ENCODE results near the gene GPI. TPM values are rescaled to one million over a fixed set of nuclear protein-coding genes. Genes with fewer than 3 reads are reported as not detected.
"Not testable (repeated sequence)": the region's sequence is repeated elsewhere in the genome, so short reads cannot be mapped to it uniquely, and the experiment has no call there.

Gene GPI
- 103 TPM for total RNA-seq

DNA sequence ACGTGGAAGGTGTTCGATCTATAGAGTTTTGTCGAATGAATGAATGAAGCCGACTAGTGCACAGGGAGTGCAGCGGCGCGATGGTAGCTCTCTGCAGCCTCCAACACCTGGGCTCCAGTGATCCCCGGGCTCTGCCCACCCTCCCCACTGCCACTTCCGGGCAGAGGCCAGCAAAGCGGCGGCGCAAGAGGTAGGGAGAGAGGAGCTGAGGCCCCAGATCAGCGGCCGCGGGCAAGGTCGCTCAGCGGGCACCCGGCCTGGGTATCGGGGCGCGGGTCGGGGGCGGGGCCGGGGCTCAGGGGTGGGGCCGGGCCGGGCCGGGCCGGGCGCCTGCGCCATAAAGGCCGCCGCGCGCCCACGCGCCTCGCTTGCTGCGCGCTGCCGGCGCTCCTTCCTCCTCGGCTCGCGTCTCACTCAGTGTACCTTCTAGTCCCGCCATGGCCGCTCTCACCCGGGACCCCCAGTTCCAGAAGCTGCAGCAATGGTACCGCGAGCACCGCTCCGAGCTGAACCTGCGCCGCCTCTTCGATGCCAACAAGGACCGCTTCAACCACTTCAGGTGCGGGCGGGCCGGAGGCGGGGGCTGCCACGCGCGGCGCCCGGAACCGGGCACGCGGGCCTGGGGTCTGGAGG lies at the start of gene GPI:
GPI (plus strand) TSS at position 367 of the 633 bp plus-strand sequence; CDS start at position 438, 71 bp downstream.
- DNase-seq, result peak; percentile 80

DNA sequence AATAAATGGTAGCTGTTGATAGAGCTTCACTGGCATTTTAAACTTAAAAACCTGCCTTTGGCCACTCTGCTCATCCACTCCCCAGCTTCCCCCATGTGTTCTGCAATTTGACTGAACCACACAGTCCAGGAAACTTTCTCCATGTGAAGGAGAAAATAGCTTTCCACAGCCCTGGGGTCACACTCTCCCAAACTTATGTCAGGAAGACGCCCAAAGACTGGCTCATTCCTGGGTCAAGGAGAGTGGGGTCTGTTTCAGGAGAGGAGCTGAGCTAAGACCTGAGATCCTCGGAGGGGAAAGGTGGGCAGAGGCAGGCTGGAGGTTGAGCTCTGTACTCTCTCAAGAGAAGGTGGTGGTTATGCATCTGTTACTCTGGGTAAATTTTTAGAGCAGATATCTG lies 48.7 kb upstream of the GPI start:
- no peak for DNase-seq

DNA sequence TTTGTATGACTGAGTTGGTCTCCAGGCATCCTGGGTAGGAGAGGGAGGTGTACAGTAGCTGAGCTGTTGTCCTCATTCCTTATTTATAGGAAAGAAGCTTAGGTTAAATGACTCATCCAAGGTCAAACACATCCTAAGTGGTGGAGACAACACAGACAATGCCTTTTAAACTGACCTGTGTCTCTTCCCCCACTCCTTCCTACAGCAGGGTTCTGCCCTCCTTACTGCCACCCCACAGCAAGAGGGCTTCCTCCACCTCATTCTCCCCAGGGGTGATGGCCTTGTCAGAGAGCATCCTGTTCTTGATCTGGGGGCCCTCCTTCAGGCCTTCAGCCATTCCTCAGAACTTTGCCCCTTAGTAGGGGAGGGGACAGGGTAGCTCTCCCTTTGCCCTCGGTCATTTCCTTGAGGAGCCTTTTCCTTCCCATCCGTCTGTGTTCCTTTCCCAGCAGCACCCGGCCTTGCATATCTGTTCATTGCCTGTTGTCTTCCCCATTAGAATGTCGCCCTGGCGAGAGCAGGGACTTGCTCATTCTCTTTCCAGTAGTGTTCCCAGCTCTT lies 48.2 kb upstream of the GPI start:
- DNase-seq, result no peak

DNA sequence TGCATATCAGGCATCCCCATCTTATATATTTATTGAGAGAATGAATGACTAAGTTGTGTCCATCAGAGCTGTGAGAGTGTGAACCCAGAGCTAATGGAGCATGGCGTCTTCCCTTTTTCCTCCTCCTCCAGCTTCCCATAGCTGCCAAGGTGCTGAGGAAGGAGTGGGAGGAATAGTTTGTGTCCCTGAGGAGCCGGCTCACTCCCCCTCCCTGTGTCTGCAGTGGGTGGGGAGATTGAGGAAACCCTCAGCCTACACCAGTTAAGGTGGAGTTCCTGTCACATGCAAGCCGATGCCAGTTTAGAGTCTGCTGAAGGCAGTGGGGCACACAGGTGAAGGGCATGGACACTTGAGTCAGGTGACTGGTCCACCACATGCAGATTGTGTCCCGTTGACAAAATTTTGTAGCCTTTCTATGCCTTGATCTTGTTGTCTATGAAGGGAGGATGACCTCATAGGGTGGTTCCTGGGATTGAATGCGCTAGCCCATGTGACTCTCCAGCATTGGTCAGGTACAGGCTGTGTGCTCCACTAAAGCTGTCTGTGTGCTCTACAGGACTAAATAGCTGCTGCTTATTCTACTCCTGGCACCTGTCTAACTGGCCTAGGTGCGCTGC lies 47.6 kb upstream of the GPI start:
- no peak for DNase-seq

DNA sequence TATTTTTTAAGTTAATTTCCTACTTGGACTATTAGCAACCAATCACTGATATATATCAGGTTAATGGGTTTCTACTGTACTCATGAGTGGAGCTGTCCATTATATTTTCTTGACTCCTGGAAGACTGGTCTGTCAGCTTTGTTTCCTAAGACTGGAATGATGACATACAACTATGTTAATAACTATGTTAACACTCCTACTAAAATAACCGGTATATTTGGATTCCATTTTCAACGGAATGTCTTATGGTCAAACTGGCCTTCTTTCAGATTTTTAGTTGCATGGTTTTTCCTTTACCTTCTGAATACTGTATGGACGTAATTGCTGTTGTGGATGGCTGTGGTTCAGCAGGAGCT lies 45.8 kb upstream of the GPI start:
- no peak for DNase-seq

DNA sequence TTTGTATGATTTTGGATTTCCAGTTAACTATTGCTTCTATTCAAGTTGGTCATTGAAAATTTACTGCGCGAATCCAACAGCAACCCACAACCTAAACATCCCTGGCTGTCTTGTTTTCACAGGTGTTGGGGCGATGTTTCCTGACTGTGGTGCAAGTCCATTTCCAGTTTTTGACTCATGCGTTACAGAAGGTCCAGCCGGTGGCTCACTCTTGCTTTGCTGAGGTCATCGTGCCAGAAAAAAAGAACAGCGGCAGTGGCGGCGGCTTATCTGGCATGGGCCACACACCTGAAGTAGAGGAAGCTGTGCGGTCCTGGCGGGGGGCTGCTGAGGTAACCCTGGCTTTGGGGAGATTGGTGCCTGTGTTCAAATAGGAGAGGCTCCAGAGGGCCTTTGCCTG lies 45.2 kb upstream of the GPI start:
- no peak for DNase-seq

DNA sequence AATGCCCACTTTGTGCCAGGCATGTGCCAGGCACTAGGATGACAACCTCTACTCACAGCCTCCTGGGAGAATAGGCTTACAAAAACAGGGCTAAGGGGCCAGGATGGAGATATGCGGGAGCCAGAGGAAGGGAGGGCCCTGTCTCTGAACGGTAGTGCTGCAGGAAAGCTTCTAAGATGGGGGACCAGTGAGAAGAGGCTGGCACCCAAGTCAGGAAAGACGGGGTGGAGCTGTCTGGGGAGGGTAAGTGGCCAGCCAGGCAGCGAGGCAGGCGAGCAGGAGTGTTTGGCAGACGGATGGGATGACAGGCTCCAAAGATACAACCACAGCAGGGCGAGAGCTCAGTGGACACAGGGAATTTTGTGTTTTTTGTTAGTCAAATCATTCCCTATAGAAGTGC lies 44.7 kb upstream of the GPI start:
- DNase-seq, result no peak

DNA sequence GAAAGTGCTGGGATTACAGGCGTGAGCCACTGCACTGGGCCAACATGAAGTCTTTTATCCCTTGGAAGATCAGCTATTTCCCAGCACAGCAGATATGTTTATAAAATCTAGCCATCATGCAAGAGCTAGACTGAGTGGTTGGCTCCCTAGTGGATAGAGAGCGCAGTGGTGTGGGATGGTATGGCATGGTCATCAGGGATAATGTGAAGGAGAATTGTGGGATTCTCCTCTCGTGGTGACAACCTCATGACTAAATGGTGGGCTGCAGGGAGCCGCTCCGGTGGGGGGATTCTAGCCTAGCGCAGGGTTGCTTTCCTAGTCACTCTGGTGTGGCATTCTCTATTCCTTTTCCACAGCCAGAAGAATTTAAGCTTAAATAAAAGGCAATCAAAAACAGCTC lies 43.3 kb upstream of the GPI start:
- DNase-seq, result no peak

DNA sequence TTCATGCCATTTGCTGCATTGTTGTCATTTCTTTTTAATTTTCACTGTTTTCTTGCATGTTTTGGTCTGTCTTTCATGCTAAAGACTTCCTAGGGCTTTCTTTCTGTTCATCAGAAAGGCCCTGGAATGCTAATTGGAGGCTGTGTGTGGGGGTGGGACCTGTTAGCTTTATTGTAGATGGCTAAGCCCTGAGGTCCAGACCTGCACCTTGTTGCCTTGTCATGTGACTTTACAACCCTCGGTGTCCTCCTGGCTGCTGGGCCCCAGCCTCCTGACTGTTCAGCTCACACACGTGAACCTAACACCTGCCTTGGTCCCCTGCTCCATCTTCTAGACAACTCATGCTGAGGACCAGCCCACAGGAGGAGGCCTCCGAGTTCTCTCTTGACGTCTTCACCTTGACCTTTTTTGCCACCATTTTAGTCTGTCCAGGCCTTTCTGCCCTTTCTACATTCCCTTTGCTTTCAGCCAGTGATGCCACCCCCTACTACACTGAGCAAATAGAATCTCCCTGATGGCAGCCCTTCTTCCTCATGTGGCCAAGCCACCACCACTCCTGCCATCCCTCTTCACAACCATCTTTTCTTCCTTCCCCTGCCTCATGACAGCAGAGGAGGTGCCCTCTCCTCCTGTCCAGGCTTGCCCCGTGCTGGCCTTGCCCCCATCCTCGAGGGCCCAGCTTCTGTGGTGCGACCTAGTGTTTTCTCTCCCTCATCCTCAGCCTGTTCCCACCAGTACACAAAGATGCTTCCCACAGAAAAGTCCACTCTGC lies 41.4 kb upstream of the GPI start:
- DNase-seq, result no peak

DNA sequence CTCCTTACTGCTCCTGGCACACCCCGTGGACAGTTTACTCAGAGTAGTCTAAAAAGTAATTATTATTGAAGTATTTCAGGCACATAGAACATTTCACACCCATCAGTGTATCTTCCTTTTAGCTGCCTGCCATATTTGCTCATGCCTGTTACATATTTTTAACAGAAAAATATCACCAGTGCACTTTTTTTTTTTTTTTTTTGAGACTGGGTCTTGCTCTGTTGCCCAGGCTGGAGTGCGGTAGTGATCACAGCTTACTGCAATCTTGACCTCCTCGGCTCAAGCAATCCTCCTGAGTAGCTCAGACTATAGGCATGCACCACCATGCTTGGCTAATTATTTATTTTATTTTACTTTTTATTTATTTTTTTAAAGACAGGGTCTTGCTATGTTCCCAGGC lies 40.7 kb upstream of the GPI start:
- no peak for DNase-seq

DNA sequence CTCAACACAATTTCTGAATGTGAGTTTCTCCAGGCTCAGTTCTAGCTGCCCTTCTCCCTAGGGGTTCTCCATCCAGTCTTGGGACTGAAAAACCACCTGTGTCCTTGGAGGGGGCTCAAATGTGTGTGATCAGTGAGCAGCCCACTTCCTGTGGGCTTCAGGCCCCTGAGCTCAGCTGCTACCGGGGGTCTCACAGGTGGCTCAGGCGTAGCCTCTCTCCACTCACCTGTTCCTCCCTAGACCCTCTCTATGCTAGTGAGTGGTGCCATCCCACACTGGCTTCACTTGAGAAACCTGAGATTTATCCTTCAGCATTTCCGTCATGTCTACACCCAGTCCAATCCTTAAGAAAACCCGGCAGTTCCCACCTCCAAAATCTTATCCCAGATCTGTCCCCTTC lies 39.8 kb upstream of the GPI start:
- DNase-seq, result no peak

DNA sequence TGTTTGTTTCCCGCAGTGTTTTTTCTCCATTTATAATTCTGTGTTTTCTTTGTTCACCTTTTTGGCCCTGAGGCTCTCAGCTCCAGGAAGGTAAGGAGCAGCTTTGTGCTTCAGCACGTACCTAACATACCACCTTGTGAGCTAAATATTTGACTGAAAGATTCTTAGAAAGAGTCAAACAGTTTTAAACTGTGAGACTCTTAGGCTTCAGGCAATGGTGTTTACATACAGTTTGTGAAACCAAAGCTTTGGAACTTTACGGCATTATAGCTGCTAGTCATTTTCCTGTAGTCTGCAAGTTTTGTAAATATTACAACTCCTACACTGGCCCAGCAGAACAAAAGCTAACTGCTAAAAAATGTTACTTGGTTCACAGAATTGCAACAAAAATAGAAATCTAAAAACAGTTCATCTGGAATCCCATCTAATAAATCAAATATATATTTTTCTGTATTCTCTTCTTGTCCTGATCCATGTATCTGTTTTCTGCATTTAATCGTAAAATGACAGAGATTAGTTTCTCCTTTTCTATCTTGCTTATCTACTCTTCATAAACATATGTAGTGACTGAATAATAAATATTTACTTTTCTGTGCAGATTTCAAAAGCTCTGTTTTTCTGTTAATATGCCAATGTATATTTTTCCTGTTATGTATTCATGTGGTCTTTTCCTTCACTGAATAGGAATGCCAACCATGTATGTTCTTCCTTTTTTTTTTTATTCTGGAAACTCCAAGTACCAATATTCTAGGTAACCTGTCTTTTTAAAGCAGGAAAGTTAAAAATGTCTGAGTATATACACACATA lies 38.8 kb upstream of the GPI start:
- DNase-seq, result no peak

DNA sequence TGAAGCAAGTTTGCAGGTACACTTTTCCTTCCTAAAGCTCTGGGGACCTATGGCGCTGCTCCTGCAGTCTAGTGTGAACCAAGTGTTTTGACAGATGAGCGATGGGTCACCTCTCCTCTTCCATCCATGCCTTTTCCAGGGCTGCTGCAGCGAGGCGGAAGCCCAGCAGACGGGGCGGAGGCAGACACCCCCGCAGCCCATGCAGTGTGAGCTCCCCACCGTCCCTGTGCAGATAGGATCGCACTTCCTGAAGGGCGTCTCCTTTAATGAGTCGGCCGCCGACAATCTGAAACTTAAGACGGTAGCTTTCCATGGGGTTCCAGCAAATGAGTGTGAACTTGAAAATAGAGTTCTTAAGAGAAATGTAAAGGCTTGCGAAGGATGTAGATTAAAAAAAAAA lies 37.1 kb upstream of the GPI start:
- no peak for DNase-seq

DNA sequence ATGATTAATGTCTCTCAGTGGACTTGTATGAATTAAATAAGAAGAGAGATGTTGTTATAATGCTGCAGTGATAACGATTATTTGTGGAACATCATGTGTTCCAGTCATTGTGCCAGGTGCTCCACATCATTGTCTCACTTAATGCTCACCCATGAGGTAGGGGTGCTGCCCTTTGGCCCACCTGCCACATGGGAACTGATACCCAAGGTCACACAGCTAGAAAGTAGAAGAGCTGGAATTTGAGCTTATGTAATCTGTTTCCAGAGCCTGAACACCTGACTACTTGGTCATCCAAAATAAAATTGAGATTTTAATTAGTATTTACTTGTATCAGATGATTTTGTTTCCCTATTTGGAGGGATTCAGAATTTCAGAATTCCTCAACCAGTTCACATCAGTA lies 36.0 kb upstream of the GPI start:
- DNase-seq, result no peak

DNA sequence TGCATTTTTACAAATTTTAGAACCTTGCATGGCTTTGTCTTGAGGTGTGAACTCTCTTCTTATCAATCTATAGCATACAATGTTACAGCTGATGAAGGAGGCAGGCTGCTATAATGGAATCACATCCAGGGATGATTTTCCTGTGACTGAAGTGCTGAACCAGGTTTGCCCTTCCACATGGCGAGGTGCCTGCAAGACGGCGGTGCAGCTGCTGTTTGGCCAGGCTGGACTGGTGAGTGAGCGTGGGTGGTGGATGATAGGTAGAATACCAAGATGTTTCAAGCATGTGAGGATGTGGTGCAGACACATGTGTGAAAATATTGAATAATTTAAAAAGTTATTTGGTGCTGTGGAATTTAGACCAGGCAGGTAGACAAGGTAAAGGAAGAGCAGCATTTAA lies 34.9 kb upstream of the GPI start:
- DNase-seq, result no peak

DNA sequence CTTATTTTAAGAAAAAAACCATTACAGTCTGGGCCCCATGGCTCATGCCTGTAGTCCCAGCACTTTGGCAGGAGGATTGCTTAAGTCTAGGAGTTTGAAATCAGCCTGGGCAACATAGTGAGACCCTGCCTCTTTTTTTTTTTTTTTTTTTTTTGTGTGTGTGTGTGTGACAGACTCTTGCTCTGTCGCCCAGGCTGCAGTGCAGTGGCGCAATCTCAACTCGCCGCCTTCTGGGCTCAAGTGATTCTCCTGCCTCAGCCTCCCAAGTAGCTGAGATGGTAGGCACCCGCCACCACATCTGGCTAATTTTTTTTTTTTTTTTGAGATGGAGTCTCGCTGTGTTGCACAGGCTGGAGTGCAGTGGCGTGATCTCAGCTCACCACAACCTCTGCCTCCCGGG lies 34.4 kb upstream of the GPI start:
- not testable (repeated sequence) for DNase-seq

DNA sequence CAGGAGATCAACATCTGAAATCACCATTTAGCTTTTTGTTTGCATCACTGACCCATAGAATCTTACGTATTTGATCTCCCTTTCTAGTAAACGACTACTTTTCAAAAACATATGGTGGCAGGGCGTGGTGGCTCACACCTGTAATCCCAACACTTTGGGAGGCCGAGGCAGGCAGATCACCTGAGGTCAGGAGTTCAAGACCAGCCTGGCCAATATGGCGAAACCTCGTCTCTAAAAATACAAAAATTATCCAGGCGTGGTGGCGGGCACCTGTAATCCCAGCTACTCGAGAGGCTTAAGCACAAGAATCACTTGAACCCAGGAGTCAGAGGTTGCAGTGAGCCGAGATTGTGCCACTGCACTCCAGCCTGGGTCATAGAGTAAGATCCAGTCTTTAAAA lies 33.4 kb upstream of the GPI start:
- not testable (repeated sequence) for DNase-seq

DNA sequence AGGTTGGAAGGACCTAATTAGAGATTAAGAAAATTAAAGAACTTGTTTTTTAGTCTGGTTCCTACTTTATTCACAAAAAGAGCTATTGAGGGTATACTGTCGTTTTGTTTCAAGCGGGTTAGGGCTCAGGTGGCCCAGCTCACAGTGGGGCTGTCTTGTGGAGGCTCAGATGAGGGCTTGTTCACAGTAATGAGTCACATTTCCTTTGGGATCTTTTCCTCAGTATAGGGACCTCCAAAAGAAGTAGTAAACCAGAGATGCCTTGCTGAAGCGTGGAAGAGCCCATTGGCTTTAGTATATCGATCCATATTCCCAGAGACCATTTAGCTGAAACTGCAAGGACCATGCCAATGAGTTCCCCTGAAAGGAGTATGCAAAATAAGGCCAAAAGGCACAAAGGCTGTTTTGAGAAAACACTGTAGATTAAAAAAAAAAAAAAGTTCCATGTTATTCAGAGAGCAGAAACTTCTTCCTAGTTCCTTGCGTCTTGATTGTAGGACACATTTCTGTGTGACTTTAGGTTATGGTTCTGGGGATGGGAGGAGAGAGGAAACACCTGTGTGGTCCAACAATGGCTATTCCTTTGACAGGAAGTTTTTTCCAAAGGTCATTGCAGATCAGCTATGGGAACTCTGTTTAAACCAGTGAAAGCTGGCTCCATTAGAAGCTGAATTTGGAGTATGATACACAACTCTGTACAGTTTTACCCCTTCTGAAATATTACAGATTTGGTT lies 32.8 kb upstream of the GPI start:
- DNase-seq, result no peak

DNA sequence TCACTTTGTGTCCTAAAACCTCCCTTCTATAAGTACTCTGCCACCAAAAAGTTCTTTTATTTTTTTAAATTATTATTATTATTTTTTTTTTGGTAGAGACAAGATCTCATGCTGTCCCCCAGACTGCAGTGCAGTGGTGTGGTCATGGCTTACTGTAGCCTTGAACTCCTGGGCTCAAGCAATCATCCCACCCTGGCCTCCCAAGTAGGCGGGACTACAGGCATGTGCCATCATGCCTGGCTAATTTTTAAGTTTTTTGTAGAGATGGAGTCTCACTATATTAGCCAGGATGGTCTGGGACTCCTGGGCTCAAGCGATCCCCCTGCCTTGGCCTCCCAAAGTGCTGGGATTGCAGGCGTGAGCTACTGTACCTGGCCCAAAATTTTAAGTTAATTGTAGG lies 29.1 kb upstream of the GPI start:
- no peak for DNase-seq

DNA sequence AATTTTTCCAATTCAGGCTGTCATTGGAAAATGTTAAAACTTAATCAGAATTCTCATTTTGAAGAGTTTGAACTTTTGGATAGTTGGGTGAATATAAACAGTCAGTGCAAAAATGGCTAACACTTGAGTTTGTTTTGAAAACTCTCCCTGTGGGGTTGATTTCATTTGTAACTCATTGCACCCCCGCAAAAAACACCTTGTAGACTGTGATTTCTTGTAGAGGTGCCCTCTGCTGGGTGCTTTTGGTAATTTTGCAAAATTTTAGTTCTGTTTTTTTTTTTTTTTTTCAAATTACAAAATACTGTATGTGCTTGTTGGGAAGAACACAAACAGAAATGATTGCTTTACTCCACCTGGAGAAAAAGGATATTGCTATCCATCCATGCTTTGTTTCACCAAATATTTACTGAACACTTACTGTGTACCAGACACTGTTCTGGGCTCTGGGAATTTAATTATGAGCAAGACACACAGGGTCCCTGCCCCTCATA lies 28.2 kb upstream of the GPI start:
- DNase-seq, result no peak

DNA sequence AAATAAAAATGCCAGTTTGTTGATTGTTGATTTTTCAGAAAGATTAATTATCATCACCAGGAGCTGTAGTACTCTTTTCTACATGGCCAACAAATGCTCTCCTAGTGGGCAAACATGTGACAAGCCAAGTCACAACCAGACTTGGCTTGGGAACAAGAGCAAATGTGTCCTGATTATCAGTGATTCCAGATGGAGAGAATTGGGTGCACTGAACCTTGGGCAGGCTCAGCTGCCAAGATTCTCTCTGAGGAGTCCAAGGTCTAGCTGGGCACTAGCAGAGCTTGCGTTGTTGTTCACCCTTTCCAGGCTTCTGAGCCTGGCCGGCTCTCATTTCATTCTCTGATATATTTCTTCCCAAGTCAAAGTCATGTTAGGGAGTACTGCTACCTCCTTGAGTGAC lies 27.3 kb upstream of the GPI start:
- no peak for DNase-seq
